CD14-positive monocyte (primary cell): ENCODE results near the gene IGFALS. TPM values are rescaled to one million over a fixed set of nuclear protein-coding genes. Genes with fewer than 3 reads are reported as not detected.

ENCODE experiments used
- DNase-seq, 3 donors: peaks; one replicate each; pipeline ENCODE4 v3.0.0-alpha.2; 2011 to 2022
- H2AFZ ChIP-seq: 2 replicates; pipeline ENCODE4 v1.6.0; 2012; ENCODE audit warnings: mild to moderate bottlenecking, low read depth, low read length, inconsistent platforms; ENCODE audit not compliant: insufficient read depth, poor library complexity, severe bottlenecking
- H3K27ac ChIP-seq, 2 donors: 1 replicate in 1 of 2; 2 replicates in 1 of 2; pipeline ENCODE4 v1.5.1; 2012 to 2013; ENCODE audit warnings: low read length in 2 of 2, control low read depth in 1 of 2, inconsistent platforms in 1 of 2, low read depth in 1 of 2, mild to moderate bottlenecking in 1 of 2
- H3K27me3 ChIP-seq, 2 donors: one replicate each; pipeline versions ENCODE4 v1.6.0 to v1.6.1; 2011 to 2013; ENCODE audit warnings: low read length in 2 of 2; ENCODE audit not compliant: control insufficient read depth in 2 of 2, insufficient read depth in 2 of 2
- H3K36me3 ChIP-seq, 2 donors: replicated peaks in 1 of 2; 1 replicate in 1 of 2; 2 replicates in 1 of 2; pipeline versions ENCODE4 v1.5.1 to v1.6.1; 2012 to 2013; ENCODE audit warnings: low read length in 2 of 2, control low read depth in 1 of 2, inconsistent platforms in 1 of 2, mild to moderate bottlenecking in 1 of 2; ENCODE audit not compliant: insufficient read depth in 2 of 2, control insufficient read depth in 1 of 2
- H3K4me1 ChIP-seq, 2 donors: 1 replicate in 1 of 2; 2 replicates in 1 of 2; pipeline versions ENCODE4 v1.5.1 to v1.6.1; 2012 to 2013; ENCODE audit warnings: low read length in 2 of 2, control low read depth in 1 of 2, inconsistent platforms in 1 of 2, mild to moderate bottlenecking in 1 of 2, moderate library complexity in 1 of 2; ENCODE audit not compliant: insufficient read depth in 2 of 2, control insufficient read depth in 1 of 2
- H3K4me2 ChIP-seq: replicated peaks from 2 replicates; pipeline ENCODE3; 2012; ENCODE audit warnings: low read length, moderate library complexity, mild to moderate bottlenecking; ENCODE audit not compliant: poor library complexity, severe bottlenecking; ENCODE audit errors: extremely low read depth
- H3K4me3 ChIP-seq, 3 experiments: fragments of 200-600 bp in 1 of 3; sonication (generic) in 1 of 3; replicated peaks in 1 of 3; 1 replicate in 2 of 3; 2 replicates in 1 of 3; pipeline ENCODE4 v1.5.1; 2011 to 2013; ENCODE audit warnings: low read length in 3 of 3, mild to moderate bottlenecking in 3 of 3, control low read depth in 2 of 3, low read depth in 2 of 3, inconsistent platforms in 1 of 3, moderate library complexity in 1 of 3
- H3K79me2 ChIP-seq: 2 replicates; pipeline ENCODE4 v1.6.0; 2012; ENCODE audit warnings: mild to moderate bottlenecking, control low read depth, inconsistent platforms, low read length, moderate library complexity; ENCODE audit not compliant: insufficient read depth
- H3K9ac ChIP-seq: 2 replicates; pipeline ENCODE4 v1.6.0; 2017; ENCODE audit warnings: low read length, mild to moderate bottlenecking; ENCODE audit not compliant: insufficient read depth, poor library complexity, severe bottlenecking
- H3K9me3 ChIP-seq, 2 donors: replicated peaks in 1 of 2; 1 replicate in 1 of 2; 2 replicates in 1 of 2; pipeline versions ENCODE4 v1.5.1 to v1.6.1; 2012 to 2013; ENCODE audit warnings: low read length in 2 of 2, control low read depth in 1 of 2; ENCODE audit not compliant: control insufficient read depth in 1 of 2, insufficient read depth in 1 of 2
- H4K20me1 ChIP-seq: 2 replicates; pipeline ENCODE4 v1.6.0; 2012; ENCODE audit warnings: mild to moderate bottlenecking, low read length, control low read depth, moderate library complexity; ENCODE audit not compliant: insufficient read depth
- H3K27ac Mint-ChIP-seq, 7 donors: one replicate each; pipeline ENCODE4 v1.8.0; 2020; ENCODE audit warnings: mild to moderate bottlenecking in 7 of 7, mixed read lengths in 7 of 7, moderate library complexity in 6 of 7, inconsistent platforms in 2 of 7
- H3K27me3 Mint-ChIP-seq, 3 donors: one replicate each; pipeline ENCODE4 v1.8.0; 2021 to 2022; ENCODE audit warnings: low read depth in 3 of 3, mild to moderate bottlenecking in 3 of 3, mixed read lengths in 3 of 3, moderate library complexity in 3 of 3, inconsistent platforms in 1 of 3
- H3K36me3 Mint-ChIP-seq, 2 donors: one replicate each; pipeline ENCODE4 v1.8.0; 2020; ENCODE audit warnings: mixed read lengths in 2 of 2, inconsistent platforms in 1 of 2, mild to moderate bottlenecking in 1 of 2
- H3K4me1 Mint-ChIP-seq: one replicate; pipeline ENCODE4 v1.8.0; 2020; ENCODE audit warnings: mild to moderate bottlenecking, mixed read lengths
- H3K4me3 Mint-ChIP-seq, 2 donors: one replicate each; pipeline ENCODE4 v1.8.0; 2020; ENCODE audit warnings: mild to moderate bottlenecking in 2 of 2, mixed read lengths in 2 of 2, moderate library complexity in 1 of 2
- H3K9me3 Mint-ChIP-seq, 7 donors: one replicate each; pipeline ENCODE4 v1.8.0; 2020 to 2022; ENCODE audit warnings: mixed read lengths in 7 of 7, mild to moderate bottlenecking in 6 of 7, moderate library complexity in 6 of 7, inconsistent platforms in 2 of 7
- CTCF ChIP-seq: fragments of 200-600 bp; IDR thresholded peaks from one replicate; pipeline ENCODE4 v1.8.0; 2022; ENCODE audit warnings: antibody characterized with exemption, mild to moderate bottlenecking
- WGBS: methylation state at CpG from one replicate; pipeline ENCODE4 v1.1.5; 2013; ENCODE audit warnings: missing lambda C conversion rate; ENCODE audit not compliant: insufficient coverage; 5-methylcytosine and 5-hydroxymethylcytosine counted together
- intact Hi-C, 2 donors: fragments of 100-400 bp; cut with micrococcal nuclease; formaldehyde crosslinking; loops; one replicate each; pipeline versions ENCODE4 v1.15.0 to v1.15.1; 2023
- polyA plus RNA-seq, 3 donors: library from polyadenylated mRNA; depleted of rRNA in 1 of 3; unstranded in 2 of 3; stranded (reverse) in 1 of 3; fragments of 300-500 nt in 2 of 3; fragments of >200 nt in 1 of 3; fragmentation: Illumina TruSeq in 2 of 3; gene quantifications; 1 replicate in 2 of 3; 2 replicates in 1 of 3; pipeline ENCODE4 v1.2.3, GENCODE V29; 2012 to 2021

The IGFALS gene
- polyA plus RNA-seq, 3 donors = 0.07 TPM; not detected in 2

- Histone ChIP-seq H3K36me3 (peaks cover 57 to 79% of the 10 kb centered on the region in 2 donors), H3K9ac (no peak overlapping the region)
- whole genome bisulfite sequencing = 100% methylated on average over 7 of the region's 14 CpGs
These were observed 40.7 kb downstream of the IGFALS start for GRCh38 chr16:1752853-1753252.

GRCh38 chr16:1751946-1752345 is 41.6 kb downstream of the IGFALS start:
- 98% methylated on average over 16 of the region's 16 CpGs for WGBS
- H3K27me3 Mint-ChIP-seq = peaks cover 0 to 1% (median 0%) of the 10 kb centered on the region in 3 donors
- Histone ChIP-seq H3K9ac (no peak overlapping the region), H3K27me3 (no peaks in the 10 kb centered on the region), H3K27ac (no peak overlapping the region), H3K4me1 (no peaks in the 10 kb centered on the region), H3K79me2 (no peaks in the 10 kb centered on the region), H4K20me1 (peaks cover 21% of the 10 kb centered on the region), H3K4me2 (no peak overlapping the region), H3K4me3 (no peak overlapping the region), H3K9me3 (no peaks in the 10 kb centered on the region), H2AFZ (no peak overlapping the region), H3K36me3 (peaks cover 59 to 81% of the 10 kb centered on the region in 2 donors)
- peaks cover 68 to 93% of the 10 kb centered on the region in 2 donors for H3K36me3 Mint-ChIP-seq
- TF ChIP-seq CTCF = no peak
- H3K27ac Mint-ChIP-seq = no peak overlapping the region
- intact Hi-C loops = no loop called here
- H3K4me1 Mint-ChIP-seq = no peaks in the 10 kb centered on the region
- H3K9me3 Mint-ChIP-seq = no peaks in the 10 kb centered on the region
- H3K4me3 Mint-ChIP-seq = no peak overlapping the region
- no peak for DNase-seq

More at GRCh38 chr16:1752853-1753252, 40.7 kb downstream of the IGFALS start:
- H3K79me2 ChIP-seq = no peaks in the 10 kb centered on the region
- H3K27me3 ChIP-seq = no peaks in the 10 kb centered on the region
- no peak for TF ChIP-seq CTCF
- peaks cover 0 to 1% (median 0%) of the 10 kb centered on the region in 3 donors for H3K27me3 Mint-ChIP-seq
- H3K9me3 ChIP-seq = no peaks in the 10 kb centered on the region
- H3K4me2 ChIP-seq = no peak overlapping the region
- peaks cover 60 to 91% of the 10 kb centered on the region in 2 donors for H3K36me3 Mint-ChIP-seq
- H3K27ac ChIP-seq = no peak overlapping the region
- peaks cover 20% of the 10 kb centered on the region for H4K20me1 ChIP-seq
- H3K4me3 Mint-ChIP-seq = no peak overlapping the region
- H3K4me3 ChIP-seq = no peak overlapping the region
- H3K9me3 Mint-ChIP-seq = no peaks in the 10 kb centered on the region
- no peaks in the 10 kb centered on the region for H3K4me1 ChIP-seq
- no peak overlapping the region for H3K27ac Mint-ChIP-seq
- no peaks in the 10 kb centered on the region for H3K4me1 Mint-ChIP-seq
- no peak for DNase-seq
- no peak overlapping the region for H2AFZ ChIP-seq
- intact Hi-C loops = no loop called here
